ENCODE results near the gene VWA5B1.

The VWA5B1 gene

GRCh38 chr1:20390589-20391331, 100.1 kb downstream of the VWA5B1 start:
- no peak for DNase-seq (ENCODE audit: low read depth, low spot score)

DNA sequence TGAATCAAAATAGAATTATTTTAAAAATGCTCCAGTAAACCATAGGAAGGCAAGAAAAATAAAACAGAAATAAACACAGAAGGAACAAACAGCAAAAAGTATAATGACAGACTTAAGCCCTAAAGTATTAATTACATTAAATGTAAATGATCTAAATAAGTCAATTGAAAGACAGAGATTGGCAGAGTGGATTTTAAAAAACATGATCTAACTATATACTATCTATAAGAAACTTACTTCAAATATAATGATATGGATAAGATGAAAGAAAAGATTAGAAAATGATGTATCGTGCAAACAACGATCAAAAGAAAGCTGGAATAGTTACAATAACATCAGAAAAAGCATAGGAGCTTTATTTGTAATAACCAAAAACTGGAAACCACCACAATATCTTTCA, 104.6 kb downstream of the VWA5B1 start:
- no peak for DNase-seq (ENCODE audit: low read depth, low spot score)

DNA sequence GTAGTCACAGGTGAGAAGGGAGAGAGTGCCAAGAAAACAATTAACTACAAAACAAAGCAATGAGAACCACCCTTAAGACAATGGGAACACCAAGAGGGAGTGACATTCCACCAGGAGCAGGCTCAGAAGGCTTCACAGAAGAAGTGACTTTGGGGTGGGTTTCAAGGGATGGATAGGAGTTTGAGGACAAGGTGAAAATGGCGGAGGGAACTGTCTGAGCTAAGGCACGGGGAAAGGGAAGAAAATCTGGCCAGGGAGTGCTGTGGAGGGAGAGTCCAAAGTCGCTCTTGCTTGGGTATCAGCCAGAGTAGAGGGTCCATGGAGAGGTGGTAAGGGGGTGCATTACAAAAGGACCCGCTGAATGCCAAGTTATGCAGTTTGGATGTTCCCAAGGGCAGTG, 108.1 kb downstream of the VWA5B1 start:
- no peak for DNase-seq (ENCODE audit: low read depth, low spot score)

GRCh38 chr1:20399196-20399595, 108.5 kb downstream of the VWA5B1 start:
- DNase-seq (ENCODE audit: low read depth, low spot score): no peak

DNA sequence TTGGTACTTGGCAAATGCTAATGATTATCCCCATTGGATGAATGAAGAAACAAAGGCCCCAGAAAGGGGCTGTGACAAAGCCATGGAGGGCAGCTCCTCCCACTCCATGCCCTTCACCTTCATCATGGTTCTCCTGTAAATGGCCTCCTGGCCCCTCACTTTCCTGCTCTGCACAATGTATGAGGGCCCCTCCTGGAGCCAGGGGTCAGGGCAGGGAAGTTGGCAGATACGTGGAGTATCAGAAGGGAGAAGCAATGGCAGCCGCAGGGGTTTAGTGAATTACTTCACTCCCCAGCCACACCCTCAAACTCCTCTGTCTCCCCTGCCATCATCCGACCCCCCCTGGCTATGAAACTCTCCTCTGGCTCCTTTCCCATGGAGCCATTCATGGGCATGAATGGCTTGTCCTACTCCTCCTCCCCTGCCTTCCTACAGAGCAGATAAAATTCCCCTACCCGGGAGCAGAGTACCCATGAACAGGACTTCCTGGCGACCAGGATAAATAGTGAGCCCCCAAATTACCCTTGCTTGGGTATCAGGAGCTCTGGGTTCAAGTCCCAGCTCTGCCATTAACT, 109.0 kb downstream of the VWA5B1 start:
- no peak for DNase-seq (ENCODE audit: low read depth, low spot score)

DNA sequence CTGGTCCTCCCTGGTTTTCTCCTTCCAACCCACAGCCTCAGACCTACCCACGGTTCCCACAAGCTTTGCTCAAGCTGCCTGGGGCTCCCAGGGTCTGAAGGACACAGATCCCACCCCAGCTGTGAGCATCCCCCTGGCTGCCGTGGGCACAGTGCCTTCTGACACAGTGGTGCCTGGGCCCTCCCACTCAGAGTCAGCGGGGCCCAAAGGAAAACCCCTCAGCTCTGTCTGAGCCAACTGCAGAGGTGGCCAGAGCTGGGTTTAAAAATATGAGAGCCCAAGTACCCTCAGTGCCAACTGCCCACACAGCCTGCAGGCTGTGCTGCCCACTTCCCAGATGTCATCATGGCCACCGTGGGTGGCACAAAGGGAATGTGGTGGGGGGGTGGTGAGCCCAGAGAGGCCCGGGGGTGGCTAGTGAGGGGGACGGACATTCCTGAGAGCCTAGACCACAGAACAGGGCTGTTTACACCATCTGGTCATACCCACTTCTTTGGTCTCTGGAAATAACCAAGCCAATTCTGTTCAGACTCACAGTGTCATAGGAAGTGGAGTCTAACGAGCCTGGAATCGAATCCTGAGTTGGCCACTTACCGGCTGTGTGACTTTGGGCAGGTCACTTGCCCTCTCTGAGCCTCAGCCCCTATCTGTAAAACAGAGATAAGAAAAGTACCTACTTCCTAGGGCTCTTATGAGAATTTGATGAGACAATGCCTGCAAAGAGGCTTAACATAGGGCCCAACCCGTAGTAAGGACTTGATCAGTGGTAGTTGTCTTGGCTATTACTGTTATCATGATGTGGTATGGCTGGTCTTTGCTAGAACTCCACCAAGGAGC, 109.9 kb downstream of the VWA5B1 start:
- peak; percentile 60 for DNase-seq (ENCODE audit: low read depth, low spot score)

DNA sequence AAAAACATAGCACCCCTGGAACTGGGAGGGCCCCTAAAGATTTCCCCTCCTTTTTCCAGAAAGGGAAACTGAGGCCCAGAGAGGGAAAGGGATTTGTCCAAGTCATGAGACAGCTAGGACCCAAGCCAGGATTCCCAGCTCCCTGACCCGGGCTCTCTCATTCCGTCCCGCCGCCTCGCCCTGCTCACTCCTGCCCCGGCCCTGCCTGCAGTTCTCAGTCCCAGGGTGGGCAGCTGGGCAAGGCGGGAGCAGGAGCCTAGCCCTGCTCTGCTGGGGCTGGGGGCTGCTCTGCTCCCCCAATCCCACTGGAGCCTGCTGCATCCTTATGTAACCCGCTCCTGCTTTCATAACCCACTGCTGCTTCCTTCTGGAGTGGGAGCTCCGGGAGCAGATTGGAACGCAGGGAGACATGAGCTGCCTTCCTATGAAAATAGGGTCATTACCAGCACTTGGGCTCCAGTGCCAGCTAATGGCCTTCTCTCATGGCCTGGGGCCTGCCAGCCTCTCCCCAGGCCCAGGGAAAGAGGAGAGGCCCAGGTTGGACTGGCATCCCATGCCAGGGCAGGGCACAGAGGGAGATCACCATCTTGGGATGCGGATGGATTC, 110.8 kb downstream of the VWA5B1 start:
- DNase-seq (ENCODE audit: low read depth, low spot score): no peak

DNA sequence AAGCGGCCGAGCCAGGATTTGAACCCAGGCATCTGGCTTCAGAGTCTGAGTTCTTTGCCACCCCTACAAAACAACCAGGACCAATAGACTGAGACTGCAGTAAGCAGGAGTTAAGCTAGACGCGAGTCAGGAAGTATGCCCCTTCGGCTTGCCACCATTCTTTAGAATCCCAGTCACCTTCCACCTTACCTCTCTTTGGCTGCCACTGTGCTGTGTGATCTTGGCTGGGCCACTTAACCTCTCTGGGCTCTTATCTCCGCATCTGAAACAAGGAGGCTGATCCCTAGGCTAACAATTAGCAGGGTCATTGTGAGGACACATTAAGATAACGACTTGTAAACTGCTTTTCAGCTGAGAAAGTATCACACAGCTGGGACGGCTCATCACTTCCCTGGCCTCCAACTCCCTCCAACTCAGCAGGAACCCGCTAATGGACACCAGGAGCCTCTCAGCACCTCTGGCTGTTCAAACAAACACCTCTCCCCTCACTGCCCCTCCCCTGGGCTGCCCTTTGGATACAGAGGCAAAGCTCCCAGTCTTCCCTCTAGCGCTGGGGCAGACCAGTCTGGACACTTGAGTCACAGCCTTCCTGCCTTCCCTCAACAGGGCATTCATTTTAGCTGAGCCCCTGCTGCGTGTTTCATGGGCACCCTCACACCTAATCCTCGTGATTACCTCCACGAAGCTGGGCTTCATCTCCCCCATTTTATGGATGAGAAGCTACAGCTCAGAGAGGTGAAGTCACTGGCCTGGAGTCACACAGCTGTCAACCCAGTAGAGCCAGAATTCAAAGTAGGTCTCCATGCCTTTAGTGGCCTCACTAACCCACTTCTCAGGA, 112.1 kb downstream of the VWA5B1 start:
- no peak for DNase-seq (ENCODE audit: low read depth, low spot score)

- DNase-seq (ENCODE audit: low read depth, low spot score): no peak
These were observed 112.9 kb downstream of the VWA5B1 start for GRCh38 chr1:20403423-20404145.

DNA sequence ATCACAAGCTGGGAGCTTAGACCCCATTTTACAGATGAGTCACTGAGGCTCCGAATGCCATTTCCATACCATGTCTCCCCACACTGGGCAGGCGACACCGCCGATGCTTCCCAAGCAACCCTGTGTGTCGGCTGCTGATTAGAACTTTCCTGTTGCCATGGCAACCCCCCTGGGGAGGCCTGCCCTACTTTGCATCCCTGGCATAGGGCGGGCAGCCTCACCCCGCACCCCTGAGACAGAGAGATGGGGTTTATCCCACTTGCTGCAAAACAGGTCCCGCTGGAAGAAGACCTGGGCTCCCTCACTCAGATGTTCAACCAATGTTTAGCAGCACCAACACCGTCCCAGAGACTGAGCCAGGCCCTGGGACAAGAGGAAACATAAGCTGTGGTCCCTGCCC, 113.8 kb downstream of the VWA5B1 start:
- DNase-seq (ENCODE audit: low read depth, low spot score): peak; percentile 50

All from astrocyte of the hippocampus (primary cell).